ENCODE measurements around the gene WDR83. TPM values are rescaled to one million over a fixed set of nuclear protein-coding genes. Genes with fewer than 3 reads are reported as not detected.
"Not testable (repeated sequence)": the region's sequence is repeated elsewhere in the genome, so short reads cannot be mapped to it uniquely, and the experiment has no call there.

WDR83 gene
- total RNA-seq, 1 donor from 2014 or later = 6.3 TPM

GRCh38 chr19:12656899-12657571 lies 9.6 kb upstream of the WDR83 start:
- no peak for DNase-seq

GRCh38 chr19:12657966-12658365 lies 8.6 kb upstream of the WDR83 start:
- DNase-seq = no peak

GRCh38 chr19:12660980-12661379 lies 5.6 kb upstream of the WDR83 start:
- no peak for DNase-seq

- DNase-seq = no peak
Observed at GRCh38 chr19:12664406-12665280, 2.0 kb upstream of the WDR83 start.

GRCh38 chr19:12665281-12665573 lies 1.4 kb upstream of the WDR83 start:
- DNase-seq = no peak

- peak; percentile 23 for DNase-seq
Observed at GRCh38 chr19:12665671-12666264, 839 bp upstream of the WDR83 start.

- no peak for DNase-seq
Observed at GRCh38 chr19:12667731-12668302, 1.2 kb downstream of the WDR83 start.

- no peak for DNase-seq
Observed at GRCh38 chr19:12668346-12668745, 1.7 kb downstream of the WDR83 start.

GRCh38 chr19:12668932-12669269 lies 2.3 kb downstream of the WDR83 start:
- DNase-seq = peak; percentile 62

GRCh38 chr19:12669270-12670158 lies 2.9 kb downstream of the WDR83 start:
- DNase-seq = peak; percentile 90

- no peak for DNase-seq
Observed at GRCh38 chr19:12670159-12670928, 3.7 kb downstream of the WDR83 start.

- no peak for DNase-seq
Observed at GRCh38 chr19:12672744-12673143, 6.1 kb downstream of the WDR83 start.

GRCh38 chr19:12675399-12675798 lies 8.8 kb downstream of the WDR83 start:
- DNase-seq = no peak

GRCh38 chr19:12675940-12676339 lies 9.3 kb downstream of the WDR83 start:
- DNase-seq = no peak

- DNase-seq = peak; percentile 90
Observed at GRCh38 chr19:12676384-12676792, 9.8 kb downstream of the WDR83 start.

- no peak for DNase-seq
Observed at GRCh38 chr19:12676928-12677327, 10.3 kb downstream of the WDR83 start.

GRCh38 chr19:12678039-12678438 lies 11.4 kb downstream of the WDR83 start:
- not testable (repeated sequence) for DNase-seq

- no peak for DNase-seq
Observed at GRCh38 chr19:12680034-12680433, 13.4 kb downstream of the WDR83 start.

GRCh38 chr19:12681074-12681987 lies 14.7 kb downstream of the WDR83 start, which contains the start of gene DHPS:
Gene DHPS (minus strand): TSS chr19:12681880. CDS start chr19:12681766, 114 bp downstream.
- DNase-seq = peak; percentile 99

- no peak for DNase-seq
Observed at GRCh38 chr19:12685831-12686230, 19.2 kb downstream of the WDR83 start.

All from dermis blood vessel endothelial cell (primary cell).